Upper lobe of left lung (tissue), 4 donors: ENCODE results near the gene SNRPA.

Experiments used
- CTCF ChIP-seq, 6 experiments: fragments of 450-650 bp in 4 of 6; fragments of 200-600 bp in 2 of 6; sonication (generic) in 2 of 6; IDR thresholded peaks; one replicate each; pipeline ENCODE4 v1.5.1; 2016 to 2019; ENCODE audit warnings: antibody characterized with exemption in 6 of 6
- EP300 ChIP-seq, 4 donors: sonication (generic); formaldehyde crosslinking; IDR thresholded peaks; one replicate each; pipeline ENCODE4 v1.5.1; 2017; ENCODE audit warnings: antibody characterized with exemption in 4 of 4, control low read depth in 2 of 4
- POLR2A ChIP-seq, 4 donors: fragments of 450-650 bp; IDR thresholded peaks; one replicate each; pipeline ENCODE4 v1.5.1; 2016 to 2017; ENCODE audit warnings: antibody characterized with exemption in 4 of 4, mild to moderate bottlenecking in 2 of 4

GRCh38 chr19:40736661-40737060 lies 14.3 kb upstream of the SNRPA start:
- no peak for TF ChIP-seq CTCF (IDR thresholded peaks at IDR 0.05)
- TF ChIP-seq POLR2A (IDR thresholded peaks at IDR 0.05), result no peak
- no peak for TF ChIP-seq EP300 (IDR thresholded peaks at IDR 0.05)
